Measurements from ENCODE around the gene F12. TPM values are rescaled to one million over a fixed set of nuclear protein-coding genes. Genes with fewer than 3 reads are reported as not detected.
A peak's percentile ranks its signal among the peaks of the same experiment; 100 is the strongest.

Gene F12
- total RNA-seq, 4 donors from 2014 or later = 0.36 to 1.2 (median 0.95) TPM; not detected in 1

GRCh38 chr5:177453852-177454396, 44.6 kb upstream of the F12 start:
- no peak for ATAC-seq

GRCh38 chr5:177452688-177453638, 43.6 kb upstream of the F12 start:
- Histone ChIP-seq H3K27me3 (peaks cover 12 to 24% (median 14%) of the 10 kb centered on the region in 3 donors), H3K4me3 (no peak overlapping the region), H3K36me3 (no peaks in the 10 kb centered on the region), H3K4me1 (peaks cover 10 to 26% of the 10 kb centered on the region in 2 donors), H3K27ac (no peak overlapping the region), H3K9me3 (no peaks in the 10 kb centered on the region)
- TF ChIP-seq POLR2A (IDR thresholded peaks at IDR 0.05) = no peak
- no peak for TF ChIP-seq CTCF (IDR thresholded peaks at IDR 0.05 in 4 of 5, conservative IDR thresholded peaks at IDR 0.05 in 1 of 5)
- DNase-seq (no peak), ATAC-seq (no peak)
- intact Hi-C loops (cut with DNase I; ENCODE audit: low total_unique reads) (loop anchor here (10.0 kb wide), 1 partner anchor 338 kb away; no protein-coding TSS in a partner anchor), in situ Hi-C loops (cut with MboI; ENCODE audit: low sequenced_read_pairs in 4 of 4) (loop anchor here in 1 of 4 donors (10.0 kb wide), 1 partner anchor 48 kb away; the partner anchor contains the start of genes F12 and PFN3)

More at GRCh38 chr5:177453852-177454396, 44.6 kb upstream of the F12 start:
- peaks cover 4 to 14% (median 12%) of the 10 kb centered on the region in 3 donors for H3K27me3 ChIP-seq
- no peak for DNase-seq
- intact Hi-C loops (cut with DNase I; ENCODE audit: low total_unique reads) = loop anchor here (1.0 to 10.0 kb wide), 4 partner anchors 28 to 339 kb away; partner anchors contain the start of gene GRK6
- in situ Hi-C loops (cut with MboI; ENCODE audit: low sequenced_read_pairs in 4 of 4) = loop anchor here in 1 of 4 donors (10.0 kb wide), 1 partner anchor 49 kb away; the partner anchor contains the start of genes F12 and PFN3
- H3K9me3 ChIP-seq = no peaks in the 10 kb centered on the region
- H3K4me3 ChIP-seq = peak overlapping the region; percentile 55 to 93 (median 73)
- H3K36me3 ChIP-seq = no peaks in the 10 kb centered on the region
- TF ChIP-seq POLR2A (IDR thresholded peaks at IDR 0.05) (no peak), CTCF (IDR thresholded peaks at IDR 0.05 in 4 of 5, conservative IDR thresholded peaks at IDR 0.05 in 1 of 5) (no peak)
- H3K4me1 ChIP-seq = peaks cover 9 to 25% of the 10 kb centered on the region in 2 donors
- H3K27ac ChIP-seq = peak overlapping the region in 1 of 4 donors; percentile 67

GRCh38 chr5:177450667-177451424, 41.5 kb upstream of the F12 start:
- Histone ChIP-seq H3K4me1 (peaks cover 15 to 29% of the 10 kb centered on the region in 2 donors), H3K36me3 (no peaks in the 10 kb centered on the region), H3K27ac (no peak overlapping the region), H3K4me3 (no peak overlapping the region), H3K9me3 (no peaks in the 10 kb centered on the region), H3K27me3 (peaks cover 12 to 33% (median 23%) of the 10 kb centered on the region in 3 donors)
- in situ Hi-C loops (cut with MboI; ENCODE audit: low sequenced_read_pairs in 4 of 4) (loop anchor here in 1 of 4 donors (10.0 kb wide), 1 partner anchor 46 kb away; the partner anchor contains the start of genes F12 and PFN3), intact Hi-C loops (cut with DNase I; ENCODE audit: low total_unique reads) (loop anchor here (10.0 kb wide), 1 partner anchor 336 kb away; no protein-coding TSS in a partner anchor)
- no peak for DNase-seq
- no peak for TF ChIP-seq CTCF (IDR thresholded peaks at IDR 0.05 in 4 of 5, conservative IDR thresholded peaks at IDR 0.05 in 1 of 5)
- no peak for TF ChIP-seq POLR2A (IDR thresholded peaks at IDR 0.05)
- no peak for ATAC-seq

Data from gastrocnemius medialis (tissue), 4 donors.